Tibial artery (tissue), 4 donors: ENCODE measurements around the gene EDC4.

Experiments used
- DNase-seq, 2 donors: peaks; one replicate each; pipeline ENCODE4 v3.0.0-alpha.2; 2019
- H3K27ac ChIP-seq, 2 donors: fragments of 200-600 bp; sonication (generic) in 1 of 2; 1 replicate in 1 of 2; 2 replicates in 1 of 2; pipeline ENCODE4 v1.5.1; 2018 to 2019; ENCODE audit warnings: mild to moderate bottlenecking in 1 of 2
- H3K27me3 ChIP-seq, 2 donors: fragments of 200-600 bp; sonication (generic) in 1 of 2; one replicate each; pipeline versions ENCODE4 v1.5.1 to v1.6.0; 2016 to 2019
- H3K36me3 ChIP-seq, 3 donors: fragments of 200-600 bp; sonication (generic) in 2 of 3; one replicate each; pipeline ENCODE4 v1.5.1; 2016 to 2019; ENCODE audit warnings: mild to moderate bottlenecking in 2 of 3
- H3K4me1 ChIP-seq, 4 donors: fragments of 200-600 bp; sonication (generic) in 2 of 4; 1 replicate in 3 of 4; 2 replicates in 1 of 4; pipeline ENCODE4 v1.5.1; 2016 to 2019
- H3K4me3 ChIP-seq, 2 donors: fragments of 200-600 bp; sonication (generic) in 1 of 2; 1 replicate in 1 of 2; 2 replicates in 1 of 2; pipeline ENCODE4 v1.5.1; 2018 to 2019; ENCODE audit warnings: mild to moderate bottlenecking in 2 of 2
- H3K9me3 ChIP-seq, 3 donors: fragments of 200-600 bp; sonication (generic) in 1 of 3; one replicate each; pipeline ENCODE4 v1.5.1; 2016 to 2019
- intact Hi-C: fragments of 100-400 bp; cut with DNase I; formaldehyde crosslinking; loops from one replicate; pipeline ENCODE4 v1.15.0; 2023; ENCODE audit warnings: low total_unique reads
- TF ChIP-seq, protein P1 (sequence below), 2 experiments: fragments of 200-600 bp in 1 of 2; fragments of 450-650 bp in 1 of 2; IDR thresholded peaks; one replicate each; pipeline ENCODE4 v1.5.1; 2017 to 2019; ENCODE audit warnings: antibody characterized with exemption in 2 of 2, mild to moderate bottlenecking in 1 of 2, moderate library complexity in 1 of 2

Gene EDC4

DNA sequence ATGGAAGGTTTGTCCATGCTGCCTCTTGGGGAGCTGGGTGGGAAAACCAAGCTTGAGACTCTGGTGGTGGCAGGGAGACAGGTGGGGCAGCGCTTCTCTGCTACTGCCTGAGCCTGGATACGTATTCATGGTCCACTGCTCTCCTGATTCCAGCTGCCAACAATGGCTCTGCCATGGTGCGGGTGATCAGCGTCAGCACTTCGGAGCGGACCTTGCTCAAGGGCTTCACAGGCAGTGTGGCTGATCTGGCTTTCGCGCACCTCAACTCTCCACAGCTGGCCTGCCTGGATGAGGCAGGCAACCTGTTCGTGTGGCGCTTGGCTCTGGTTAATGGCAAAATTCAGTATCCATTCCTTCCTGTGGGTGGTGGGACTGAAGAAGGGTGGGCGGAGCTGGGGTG is 4.2 kb downstream of the EDC4 start:
- Histone ChIP-seq H3K4me3 (no peak overlapping the region), H3K27me3 (no peaks in the 10 kb centered on the region), H3K9me3 (no peaks in the 10 kb centered on the region), H3K4me1 (peaks cover 0 to 39% (median 28%) of the 10 kb centered on the region in 4 donors), H3K36me3 (peaks cover 58 to 65% (median 64%) of the 10 kb centered on the region in 3 donors), H3K27ac (no peak overlapping the region)
- TF ChIP-seq, protein P1, sequence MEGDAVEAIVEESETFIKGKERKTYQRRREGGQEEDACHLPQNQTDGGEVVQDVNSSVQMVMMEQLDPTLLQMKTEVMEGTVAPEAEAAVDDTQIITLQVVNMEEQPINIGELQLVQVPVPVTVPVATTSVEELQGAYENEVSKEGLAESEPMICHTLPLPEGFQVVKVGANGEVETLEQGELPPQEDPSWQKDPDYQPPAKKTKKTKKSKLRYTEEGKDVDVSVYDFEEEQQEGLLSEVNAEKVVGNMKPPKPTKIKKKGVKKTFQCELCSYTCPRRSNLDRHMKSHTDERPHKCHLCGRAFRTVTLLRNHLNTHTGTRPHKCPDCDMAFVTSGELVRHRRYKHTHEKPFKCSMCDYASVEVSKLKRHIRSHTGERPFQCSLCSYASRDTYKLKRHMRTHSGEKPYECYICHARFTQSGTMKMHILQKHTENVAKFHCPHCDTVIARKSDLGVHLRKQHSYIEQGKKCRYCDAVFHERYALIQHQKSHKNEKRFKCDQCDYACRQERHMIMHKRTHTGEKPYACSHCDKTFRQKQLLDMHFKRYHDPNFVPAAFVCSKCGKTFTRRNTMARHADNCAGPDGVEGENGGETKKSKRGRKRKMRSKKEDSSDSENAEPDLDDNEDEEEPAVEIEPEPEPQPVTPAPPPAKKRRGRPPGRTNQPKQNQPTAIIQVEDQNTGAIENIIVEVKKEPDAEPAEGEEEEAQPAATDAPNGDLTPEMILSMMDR (IDR thresholded peaks at IDR 0.05): no peak
- intact Hi-C loops: no loop called here
- no peak for DNase-seq

DNA sequence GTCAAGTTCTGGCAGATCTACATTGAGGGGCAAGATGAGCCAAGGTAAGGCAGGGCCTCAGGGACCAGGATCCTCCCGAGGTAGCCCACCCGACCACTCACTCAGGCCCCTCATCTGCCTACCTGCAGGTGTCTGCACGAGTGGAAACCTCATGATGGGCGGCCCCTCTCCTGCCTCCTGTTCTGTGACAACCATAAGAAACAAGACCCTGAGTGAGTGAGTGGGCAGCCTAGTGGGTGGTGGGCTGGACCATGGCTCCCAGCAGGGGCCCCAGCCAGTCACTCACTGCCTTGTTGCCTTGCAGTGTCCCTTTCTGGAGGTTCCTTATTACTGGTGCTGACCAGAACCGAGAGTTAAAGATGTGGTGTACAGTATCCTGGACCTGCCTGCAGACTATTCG is 5.4 kb downstream of the EDC4 start:
- intact Hi-C loops: no loop called here
- no peak for DNase-seq
- Histone ChIP-seq H3K4me1 (peaks cover 0 to 33% (median 23%) of the 10 kb centered on the region in 4 donors), H3K27ac (no peak overlapping the region), H3K9me3 (no peaks in the 10 kb centered on the region), H3K27me3 (no peaks in the 10 kb centered on the region), H3K4me3 (no peak overlapping the region), H3K36me3 (peaks cover 70 to 77% (median 75%) of the 10 kb centered on the region in 3 donors)
- TF ChIP-seq, protein P1 (IDR thresholded peaks at IDR 0.05): no peak

DNA sequence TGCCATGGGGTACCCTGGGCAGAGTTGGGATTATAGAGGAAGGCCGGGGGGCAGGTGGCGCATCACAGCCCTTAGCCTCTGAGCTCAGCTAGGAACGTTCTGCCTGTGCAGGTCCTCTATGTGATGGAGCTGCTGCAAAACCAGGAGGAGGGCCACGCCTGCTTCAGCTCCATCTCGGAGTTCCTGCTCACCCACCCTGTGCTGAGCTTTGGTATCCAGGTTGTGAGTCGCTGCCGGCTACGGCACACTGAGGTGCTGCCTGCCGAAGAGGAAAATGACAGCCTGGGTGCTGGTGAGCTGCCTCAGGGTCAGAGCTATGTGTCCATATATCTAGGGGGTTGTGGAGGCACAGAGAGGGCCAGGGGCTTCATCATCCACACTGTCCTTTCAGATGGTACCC is 6.0 kb downstream of the EDC4 start:
- peaks cover 74 to 82% (median 81%) of the 10 kb centered on the region in 3 donors for H3K36me3 ChIP-seq
- DNase-seq: no peak
- no peak overlapping the region for H3K4me3 ChIP-seq
- no peak overlapping the region for H3K27ac ChIP-seq
- TF ChIP-seq, protein P1 (IDR thresholded peaks at IDR 0.05): no peak
- H3K27me3 ChIP-seq: no peaks in the 10 kb centered on the region
- intact Hi-C loops: no loop called here
- no peaks in the 10 kb centered on the region for H3K9me3 ChIP-seq
- H3K4me1 ChIP-seq: peaks cover 0 to 35% (median 20%) of the 10 kb centered on the region in 4 donors

DNA sequence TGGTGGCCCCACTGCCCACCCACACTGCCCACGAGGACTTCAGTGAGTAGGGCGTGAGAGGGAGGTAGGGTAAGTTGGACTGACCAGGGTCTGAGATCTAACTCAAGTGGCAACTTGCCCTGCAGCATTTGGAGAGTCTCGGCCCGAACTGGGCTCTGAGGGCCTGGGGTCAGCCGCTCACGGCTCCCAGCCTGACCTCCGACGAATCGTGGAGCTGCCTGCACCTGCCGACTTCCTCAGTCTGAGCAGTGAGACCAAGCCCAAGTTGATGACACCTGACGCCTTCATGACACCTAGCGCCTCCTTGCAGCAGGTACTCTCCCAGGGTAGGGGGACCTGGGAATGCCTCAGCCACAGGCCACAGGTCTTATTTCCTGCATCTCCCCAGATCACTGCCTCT is 6.6 kb downstream of the EDC4 start:
- Histone ChIP-seq H3K4me1 (peaks cover 0 to 35% (median 20%) of the 10 kb centered on the region in 4 donors), H3K36me3 (peaks cover 74 to 84% (median 82%) of the 10 kb centered on the region in 3 donors), H3K27me3 (no peaks in the 10 kb centered on the region), H3K27ac (no peak overlapping the region), H3K9me3 (no peaks in the 10 kb centered on the region), H3K4me3 (no peak overlapping the region)
- TF ChIP-seq, protein P1 (IDR thresholded peaks at IDR 0.05): no peak
- intact Hi-C loops: no loop called here
- no peak for DNase-seq

DNA sequence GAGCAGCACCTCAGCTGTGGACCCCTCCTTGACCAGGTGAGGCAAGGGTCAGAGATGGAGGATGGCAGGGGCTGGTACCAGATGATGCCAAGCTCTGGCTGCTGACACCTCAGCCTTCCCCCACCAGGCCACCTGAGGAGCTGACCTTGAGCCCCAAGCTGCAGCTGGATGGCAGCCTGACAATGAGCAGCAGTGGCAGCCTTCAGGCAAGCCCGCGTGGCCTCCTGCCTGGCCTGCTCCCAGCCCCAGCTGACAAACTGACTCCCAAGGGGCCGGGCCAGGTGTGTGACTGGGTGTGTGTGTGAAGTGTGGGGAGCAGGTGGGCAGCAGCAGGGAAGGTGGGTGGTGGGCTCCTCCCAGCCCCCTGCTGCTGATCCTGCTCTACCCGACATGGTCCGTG is 7.1 kb downstream of the EDC4 start:
- Histone ChIP-seq H3K27me3 (no peaks in the 10 kb centered on the region), H3K4me3 (no peak overlapping the region), H3K36me3 (peaks cover 74 to 84% (median 82%) of the 10 kb centered on the region in 3 donors), H3K9me3 (no peaks in the 10 kb centered on the region), H3K4me1 (peaks cover 0 to 35% (median 18%) of the 10 kb centered on the region in 4 donors), H3K27ac (no peak overlapping the region)
- no peak for DNase-seq
- TF ChIP-seq, protein P1 (IDR thresholded peaks at IDR 0.05): no peak
- intact Hi-C loops: loop anchor here (5.0 to 10.0 kb wide), 2 partner anchors 45 to 162 kb away; no protein-coding TSS in a partner anchor

DNA sequence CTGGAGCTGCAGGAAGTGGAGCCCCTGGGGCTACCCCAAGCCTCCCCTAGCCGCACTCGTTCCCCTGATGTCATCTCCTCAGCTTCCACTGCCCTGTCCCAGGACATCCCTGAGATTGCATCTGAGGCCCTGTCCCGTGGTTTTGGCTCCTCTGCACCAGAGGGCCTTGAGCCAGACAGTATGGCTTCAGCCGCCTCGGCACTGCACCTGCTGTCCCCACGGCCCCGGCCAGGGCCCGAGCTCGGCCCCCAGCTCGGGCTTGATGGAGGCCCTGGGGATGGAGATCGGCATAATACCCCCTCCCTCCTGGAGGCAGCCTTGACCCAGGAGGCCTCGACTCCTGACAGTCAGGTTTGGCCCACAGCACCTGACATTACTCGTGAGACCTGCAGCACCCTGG is 7.7 kb downstream of the EDC4 start:
- H3K27ac ChIP-seq: no peak overlapping the region

More for the DNA sequence above, 7.7 kb downstream of the EDC4 start:
- Histone ChIP-seq H3K27me3 (no peaks in the 10 kb centered on the region), H3K36me3 (peaks cover 74 to 86% (median 81%) of the 10 kb centered on the region in 3 donors), H3K4me3 (no peak overlapping the region), H3K9me3 (no peaks in the 10 kb centered on the region), H3K4me1 (peaks cover 0 to 33% (median 16%) of the 10 kb centered on the region in 4 donors)
- intact Hi-C loops: loop anchor here (5.0 to 10.0 kb wide), 2 partner anchors 46 to 162 kb away; no protein-coding TSS in a partner anchor
- TF ChIP-seq, protein P1 (IDR thresholded peaks at IDR 0.05): no peak
- no peak for DNase-seq
